ENCODE results near the gene HES5.

- no peak for TF ChIP-seq CTCF (IDR thresholded peaks at IDR 0.05; ENCODE audit: insufficient read depth, low read length, poor library complexity, severe bottlenecking)
- no peak for TF ChIP-seq EZH2phosphoT487 (conservative IDR thresholded peaks at IDR 0.05; ENCODE audit: low read length)
These were observed 22.1 kb upstream of the HES5 start for GRCh38 chr1:2552189-2552588.

Data from SU-DHL-6 (cell line).